ENCODE results near the gene LMO7.

- TF ChIP-seq CTCF (IDR thresholded peaks at IDR 0.05) (no peak), EZH2 (IDR thresholded peaks at IDR 0.05) (no peak), EZH2phosphoT487 (IDR thresholded peaks at IDR 0.05) (no peak)
Observed at GRCh38 chr13:75788481-75788981, 152.4 kb downstream of the LMO7 start.
